H4 (cell line): ENCODE measurements around the gene PCDHGA12. TPM values are rescaled to one million over a fixed set of nuclear protein-coding genes. Genes with fewer than 3 reads are reported as not detected.
A peak's percentile ranks its signal among the peaks of the same experiment; 100 is the strongest.
"Not testable (repeated sequence)": the region's sequence is repeated elsewhere in the genome, so short reads cannot be mapped to it uniquely, and the experiment has no call there.

Source experiments
- DNase-seq: peaks from one replicate; pipeline ENCODE4 v3.0.0-alpha.2; 2015; ENCODE audit warnings: low spot score
- total RNA-seq: library from RNA; depleted of rRNA; stranded (reverse); fragments of >200 nt; shearing (Covaris generic); gene quantifications from 2 replicates; pipeline ENCODE4 v1.2.3, GENCODE V29; 2014

The PCDHGA12 gene
- total RNA-seq, 1 experiment from 2014 or later: 0.14 TPM

DNA sequence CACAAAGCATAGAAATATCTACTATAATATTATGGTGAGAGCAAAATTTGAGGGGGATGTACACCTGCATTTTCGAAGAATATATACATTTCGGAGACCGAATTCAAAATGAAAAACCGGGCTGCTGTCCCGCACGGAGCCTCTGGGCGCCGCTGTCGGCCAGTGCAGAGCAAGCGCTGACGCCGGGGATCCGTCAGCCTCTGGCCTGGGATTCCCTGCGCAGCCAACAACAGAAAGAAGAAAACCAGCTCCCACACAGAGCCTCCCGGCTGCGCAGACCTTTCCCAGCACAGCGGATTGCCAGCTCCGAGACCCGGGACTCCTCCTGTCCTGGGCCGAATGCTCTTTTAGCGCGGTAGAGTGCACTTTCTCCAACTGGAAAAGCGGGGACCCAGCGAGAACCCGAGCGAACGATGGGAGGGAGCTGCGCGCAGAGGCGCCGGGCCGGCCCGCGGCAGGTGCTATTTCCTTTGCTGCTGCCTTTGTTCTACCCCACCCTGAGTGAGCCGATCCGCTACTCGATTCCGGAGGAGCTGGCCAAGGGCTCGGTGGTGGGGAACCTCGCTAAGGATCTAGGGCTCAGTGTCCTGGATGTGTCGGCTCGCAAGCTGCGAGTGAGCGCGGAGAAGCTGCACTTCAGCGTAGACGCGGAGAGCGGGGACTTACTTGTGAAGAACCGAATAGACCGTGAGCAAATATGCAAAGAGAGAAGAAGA is 22.4 kb upstream of the PCDHGA12 start, which contains the start of gene PCDHGB6:
PCDHGB6 (plus strand) TSS at position 232 of the 716 bp plus-strand sequence; CDS start at position 414, 182 bp downstream.
- not testable (repeated sequence) for DNase-seq

DNA sequence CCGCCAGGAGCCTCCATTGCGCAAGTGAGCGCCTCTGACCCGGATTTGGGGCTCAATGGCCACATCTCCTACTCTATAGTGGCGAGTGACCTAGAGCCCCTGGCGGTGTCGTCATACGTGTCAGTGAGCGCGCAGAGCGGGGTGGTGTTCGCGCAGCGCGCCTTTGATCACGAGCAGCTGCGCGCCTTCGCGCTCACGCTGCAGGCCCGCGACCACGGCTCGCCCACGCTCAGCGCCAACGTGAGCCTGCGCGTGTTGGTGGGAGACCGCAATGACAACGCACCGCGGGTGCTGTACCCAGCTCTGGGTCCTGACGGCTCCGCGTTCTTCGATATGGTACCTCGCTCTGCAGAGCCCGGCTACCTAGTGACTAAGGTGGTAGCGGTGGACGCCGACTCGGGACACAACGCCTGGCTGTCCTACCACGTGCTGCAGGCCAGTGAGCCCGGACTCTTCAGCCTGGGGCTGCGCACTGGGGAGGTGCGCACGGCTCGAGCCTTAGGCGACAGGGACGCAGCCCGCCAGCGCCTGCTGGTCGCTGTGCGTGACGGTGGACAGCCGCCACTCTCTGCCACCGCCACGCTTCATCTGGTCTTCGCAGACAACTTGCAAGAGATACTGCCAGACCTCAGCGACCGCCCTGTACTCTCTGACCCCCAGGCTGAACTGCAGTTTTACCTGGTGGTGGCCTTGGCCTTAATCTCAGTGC is 20.6 kb upstream of the PCDHGA12 start:
- DNase-seq: no peak

DNA sequence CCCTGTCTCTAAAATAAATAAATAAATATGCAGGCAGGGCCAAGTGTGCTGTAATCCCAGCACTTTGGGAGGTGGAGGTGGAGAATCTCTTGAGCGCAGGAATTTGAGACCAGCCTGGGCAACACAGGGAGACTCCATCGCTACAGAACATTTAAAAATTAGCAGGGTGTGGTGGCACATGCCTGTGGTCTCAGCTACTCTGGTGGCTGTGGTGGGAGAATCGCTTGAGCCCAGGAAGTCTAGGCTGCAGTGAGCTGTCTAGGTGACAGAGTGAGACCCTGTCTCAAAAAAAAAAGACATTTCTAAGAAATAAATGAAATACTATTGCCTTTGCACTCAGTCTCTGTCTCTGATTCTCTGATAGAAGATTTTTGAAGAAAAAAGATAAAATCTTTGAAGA is 18.7 kb upstream of the PCDHGA12 start:
- DNase-seq: no peak

DNA sequence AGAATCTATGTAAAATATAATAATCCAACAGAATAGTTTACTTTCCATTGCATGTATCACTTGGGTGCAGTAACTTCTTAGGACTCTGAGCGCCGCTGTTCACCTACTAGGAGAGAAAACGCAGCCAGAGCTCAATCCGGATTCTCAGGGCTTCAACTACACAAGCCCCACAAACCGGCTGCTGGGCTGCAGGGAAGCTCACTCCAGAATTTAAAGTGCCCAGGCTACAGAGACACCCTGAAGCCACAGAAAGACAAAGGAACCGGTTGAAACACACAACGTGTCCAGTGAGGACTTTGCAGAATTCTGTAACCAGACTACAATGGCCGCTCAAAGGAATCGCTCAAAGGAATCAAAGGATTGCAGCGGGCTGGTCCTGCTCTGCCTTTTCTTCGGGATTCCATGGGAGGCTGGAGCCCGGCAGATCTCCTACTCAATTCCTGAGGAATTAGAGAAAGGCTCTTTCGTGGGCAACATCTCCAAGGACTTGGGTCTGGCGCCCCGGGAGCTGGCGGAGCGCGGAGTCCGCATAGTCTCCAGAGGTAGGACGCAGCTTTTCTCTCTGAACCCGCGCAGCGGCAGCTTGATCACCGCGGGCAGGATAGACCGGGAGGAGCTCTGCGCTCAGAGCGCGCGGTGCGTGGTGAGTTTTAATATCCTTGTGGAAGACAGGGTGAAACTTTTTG is 17.3 kb upstream of the PCDHGA12 start, which contains the start of gene PCDHGA10:
PCDHGA10 (plus strand) TSS at position 134 of the 686 bp plus-strand sequence; CDS start at position 323, 189 bp downstream.
- peak; percentile 33 for DNase-seq

DNA sequence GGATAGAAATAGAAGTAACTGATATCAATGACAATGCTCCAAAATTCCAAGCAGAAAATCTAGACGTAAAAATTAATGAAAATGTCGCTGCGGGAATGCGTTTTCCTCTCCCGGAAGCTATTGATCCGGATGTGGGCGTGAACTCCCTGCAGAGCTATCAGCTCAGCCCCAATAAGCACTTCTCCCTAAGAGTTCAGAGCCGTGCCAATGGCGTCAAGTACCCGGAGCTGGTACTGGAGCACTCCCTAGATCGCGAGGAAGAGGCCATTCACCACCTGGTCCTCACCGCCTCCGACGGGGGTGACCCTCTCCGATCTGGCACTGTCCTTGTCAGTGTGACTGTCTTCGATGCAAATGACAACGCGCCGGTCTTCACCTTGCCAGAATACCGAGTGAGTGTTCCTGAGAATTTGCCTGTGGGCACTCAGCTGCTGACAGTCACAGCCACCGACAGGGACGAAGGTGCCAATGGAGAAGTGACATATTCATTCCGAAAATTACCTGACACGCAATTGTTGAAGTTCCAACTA is 16.7 kb upstream of the PCDHGA12 start:
- no peak for DNase-seq

DNA sequence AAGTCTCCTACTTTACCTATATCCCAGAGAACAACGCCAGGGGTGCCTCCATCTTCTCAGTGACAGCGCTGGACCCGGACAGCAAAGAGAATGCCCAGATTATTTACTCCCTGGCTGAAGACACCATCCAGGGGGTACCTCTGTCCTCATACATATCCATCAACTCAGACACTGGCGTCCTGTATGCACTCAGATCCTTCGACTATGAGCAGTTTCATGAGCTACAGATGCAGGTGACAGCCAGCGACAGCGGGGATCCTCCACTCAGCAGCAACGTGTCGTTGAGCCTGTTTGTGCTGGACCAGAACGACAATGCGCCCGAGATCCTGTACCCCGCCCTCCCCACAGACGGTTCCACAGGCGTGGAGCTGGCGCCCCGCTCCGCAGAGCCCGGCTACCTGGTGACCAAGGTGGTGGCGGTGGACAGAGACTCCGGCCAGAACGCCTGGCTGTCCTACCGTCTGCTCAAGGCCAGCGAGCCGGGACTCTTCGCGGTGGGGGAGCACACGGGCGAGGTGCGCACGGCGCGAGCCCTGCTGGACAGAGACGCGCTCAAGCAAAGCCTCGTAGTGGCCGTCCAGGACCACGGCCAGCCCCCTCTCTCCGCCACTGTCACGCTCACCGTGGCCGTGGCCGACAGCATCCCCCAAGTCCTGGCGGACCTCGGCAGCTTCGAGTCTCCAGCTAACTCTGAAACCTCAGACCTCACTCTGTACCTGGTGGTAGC is 15.6 kb upstream of the PCDHGA12 start:
- not testable (repeated sequence) for DNase-seq

DNA sequence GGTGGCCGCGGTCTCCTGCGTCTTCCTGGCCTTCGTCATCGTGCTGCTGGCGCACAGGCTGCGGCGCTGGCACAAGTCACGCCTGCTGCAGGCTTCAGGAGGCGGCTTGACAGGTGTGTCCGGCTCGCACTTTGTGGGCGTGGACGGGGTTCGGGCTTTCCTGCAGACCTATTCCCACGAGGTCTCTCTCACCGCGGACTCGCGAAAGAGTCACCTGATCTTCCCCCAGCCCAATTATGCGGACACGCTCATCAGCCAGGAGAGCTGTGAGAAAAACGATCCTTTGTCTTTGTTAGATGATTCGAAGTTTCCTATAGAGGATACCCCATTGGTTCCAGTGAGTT is 15.1 kb upstream of the PCDHGA12 start:
- DNase-seq: not testable (repeated sequence)

DNA sequence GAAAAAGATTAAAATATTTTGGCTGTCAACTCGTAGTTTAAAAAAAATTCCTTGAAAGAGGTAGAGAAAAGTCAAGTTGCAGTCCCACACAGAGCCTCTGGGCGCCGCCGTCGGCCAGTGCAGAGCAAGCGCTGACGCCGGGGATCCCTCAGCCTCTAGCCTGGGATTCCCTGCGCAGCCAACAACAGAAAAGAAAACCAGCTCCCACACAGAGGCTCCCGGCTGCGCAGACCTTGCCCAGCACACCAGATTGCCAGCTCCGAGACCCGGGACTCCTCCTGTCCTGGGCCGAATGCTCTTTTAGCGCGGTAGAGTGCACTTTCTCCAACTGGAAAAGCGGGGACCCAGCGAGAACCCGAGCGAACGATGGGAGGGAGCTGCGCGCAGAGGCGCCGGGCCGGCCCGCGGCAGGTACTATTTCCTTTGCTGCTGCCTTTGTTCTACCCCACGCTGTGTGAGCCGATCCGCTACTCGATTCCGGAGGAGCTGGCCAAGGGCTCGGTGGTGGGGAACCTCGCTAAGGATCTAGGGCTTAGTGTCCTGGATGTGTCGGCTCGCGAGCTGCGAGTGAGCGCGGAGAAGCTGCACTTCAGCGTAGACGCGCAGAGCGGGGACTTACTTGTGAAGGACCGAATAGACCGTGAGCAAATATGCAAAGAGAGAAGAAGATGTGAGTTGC is 12.7 kb upstream of the PCDHGA12 start, which contains the start of gene PCDHGB7:
PCDHGB7 (plus strand) TSS at position 184 of the 679 bp plus-strand sequence; CDS start at position 367, 183 bp downstream.
- not testable (repeated sequence) for DNase-seq

DNA sequence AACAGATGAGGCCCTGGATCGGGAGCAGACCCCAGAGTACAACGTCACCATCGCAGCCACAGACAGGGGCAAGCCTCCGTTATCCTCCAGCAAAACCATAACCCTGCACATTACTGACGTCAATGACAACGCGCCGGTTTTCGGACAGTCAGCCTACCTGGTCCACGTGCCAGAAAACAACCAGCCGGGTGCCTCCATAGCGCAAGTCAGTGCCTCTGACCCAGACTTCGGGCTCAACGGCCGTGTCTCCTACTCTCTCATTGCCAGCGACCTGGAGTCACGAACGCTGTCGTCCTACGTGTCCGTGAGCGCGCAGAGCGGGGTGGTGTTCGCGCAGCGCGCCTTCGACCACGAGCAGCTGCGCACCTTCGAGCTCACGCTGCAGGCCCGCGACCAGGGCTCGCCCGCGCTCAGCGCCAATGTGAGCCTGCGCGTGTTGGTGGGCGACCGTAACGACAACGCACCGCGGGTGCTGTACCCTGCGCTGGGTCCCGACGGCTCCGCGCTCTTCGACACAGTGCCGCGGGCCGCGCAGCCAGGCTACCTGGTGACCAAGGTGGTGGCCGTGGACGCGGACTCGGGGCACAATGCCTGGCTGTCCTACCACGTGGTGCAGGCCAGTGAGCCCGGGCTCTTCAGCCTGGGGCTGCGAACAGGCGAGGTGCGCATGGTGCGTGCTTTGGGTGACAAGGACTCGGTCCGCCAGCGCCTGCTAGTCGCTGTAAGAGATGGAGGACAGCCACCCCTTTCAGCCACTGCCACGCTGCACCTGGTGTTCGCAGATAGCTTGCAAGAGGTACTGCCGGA is 11.0 kb upstream of the PCDHGA12 start:
- DNase-seq: no peak

DNA sequence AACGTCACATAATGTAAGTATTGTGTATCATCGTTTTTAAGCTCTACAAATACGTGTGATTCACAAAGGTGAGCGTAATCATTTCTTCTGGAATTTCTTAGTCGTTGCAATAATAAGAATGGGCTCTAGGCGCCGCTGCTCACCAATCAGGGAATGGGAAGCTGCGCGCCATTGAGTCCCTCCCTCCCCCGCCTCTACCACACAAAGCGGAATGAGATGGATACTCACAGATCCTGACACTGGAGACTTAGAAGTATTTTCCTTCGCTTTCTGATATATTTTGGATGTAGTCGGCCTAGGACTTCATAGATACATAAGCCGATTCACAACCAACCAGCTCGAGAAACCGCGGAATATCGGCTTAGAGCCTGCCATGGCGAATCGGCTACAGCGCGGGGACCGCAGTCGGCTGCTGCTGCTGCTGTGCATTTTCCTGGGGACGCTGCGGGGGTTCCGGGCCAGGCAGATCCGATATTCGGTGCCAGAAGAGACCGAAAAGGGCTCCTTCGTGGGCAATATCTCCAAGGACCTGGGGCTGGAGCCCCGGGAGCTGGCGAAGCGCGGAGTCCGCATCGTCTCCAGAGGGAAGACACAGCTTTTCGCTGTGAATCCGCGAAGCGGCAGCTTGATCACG is 9.3 kb upstream of the PCDHGA12 start, which contains the start of gene PCDHGA11:
PCDHGA11 (plus strand) TSS at position 197 of the 634 bp plus-strand sequence; CDS start at position 374, 177 bp downstream.
- DNase-seq: no peak

DNA sequence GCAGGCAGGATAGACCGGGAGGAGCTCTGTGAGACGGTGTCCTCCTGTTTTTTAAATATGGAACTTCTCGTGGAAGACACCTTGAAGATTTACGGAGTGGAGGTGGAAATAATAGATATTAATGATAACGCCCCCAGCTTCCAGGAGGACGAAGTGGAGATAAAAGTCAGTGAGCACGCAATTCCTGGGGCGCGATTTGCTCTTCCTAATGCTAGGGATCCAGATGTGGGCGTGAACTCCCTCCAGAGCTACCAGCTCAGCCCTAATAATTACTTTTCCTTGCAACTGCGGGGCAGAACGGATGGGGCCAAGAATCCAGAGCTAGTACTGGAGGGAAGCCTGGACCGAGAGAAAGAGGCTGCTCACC is 8.8 kb upstream of the PCDHGA12 start:
- no peak for DNase-seq

DNA sequence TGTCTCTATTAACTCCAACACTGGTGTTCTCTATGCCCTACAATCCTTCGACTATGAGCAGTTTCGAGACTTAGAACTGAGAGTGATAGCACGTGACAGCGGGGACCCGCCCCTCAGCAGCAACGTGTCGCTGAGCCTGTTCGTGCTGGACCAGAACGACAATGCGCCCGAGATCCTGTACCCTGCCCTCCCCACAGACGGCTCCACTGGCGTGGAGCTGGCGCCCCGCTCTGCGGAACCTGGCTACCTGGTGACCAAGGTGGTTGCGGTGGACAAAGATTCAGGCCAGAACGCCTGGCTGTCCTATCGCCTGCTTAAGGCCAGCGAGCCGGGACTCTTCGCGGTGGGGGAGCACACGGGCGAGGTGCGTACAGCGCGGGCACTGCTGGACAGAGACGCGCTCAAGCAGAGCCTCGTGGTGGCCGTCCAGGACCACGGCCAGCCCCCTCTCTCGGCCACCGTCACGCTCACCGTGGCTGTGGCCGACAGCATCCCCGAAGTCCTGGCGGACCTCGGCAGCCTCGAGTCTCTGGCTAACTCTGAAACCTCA is 7.5 kb upstream of the PCDHGA12 start:
- DNase-seq: no peak

DNA sequence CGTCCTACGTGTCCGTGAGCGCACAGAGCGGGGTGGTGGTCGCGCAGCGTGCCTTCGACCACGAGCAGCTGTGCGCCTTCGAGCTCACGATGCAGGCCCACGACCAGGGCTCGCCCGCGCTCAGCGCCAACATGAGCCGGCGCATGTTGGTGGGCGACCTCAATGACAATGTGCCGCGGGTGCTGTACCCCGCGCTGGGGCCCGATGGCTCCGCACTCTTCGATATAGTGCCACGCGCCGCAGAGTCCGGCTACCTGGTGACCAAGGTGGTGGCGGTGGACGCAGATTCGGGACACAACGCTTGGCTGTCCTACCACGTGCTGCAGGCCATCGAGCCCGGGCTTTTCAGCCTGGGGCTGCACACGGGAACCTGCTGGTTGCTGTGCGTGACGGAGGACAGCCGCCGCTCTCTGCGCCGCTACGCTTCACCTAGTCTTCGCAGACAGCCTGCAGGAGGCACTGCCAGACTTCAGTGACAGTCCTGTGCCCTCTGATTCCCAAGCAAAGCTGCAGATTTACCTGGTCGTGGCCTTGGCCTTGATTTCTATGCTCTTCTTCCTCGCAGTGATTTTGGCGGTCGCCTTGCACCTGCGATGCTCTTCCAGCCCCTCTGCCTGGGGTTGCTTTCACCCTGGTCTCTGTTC is 2.4 kb upstream of the PCDHGA12 start:
- no peak for DNase-seq

DNA sequence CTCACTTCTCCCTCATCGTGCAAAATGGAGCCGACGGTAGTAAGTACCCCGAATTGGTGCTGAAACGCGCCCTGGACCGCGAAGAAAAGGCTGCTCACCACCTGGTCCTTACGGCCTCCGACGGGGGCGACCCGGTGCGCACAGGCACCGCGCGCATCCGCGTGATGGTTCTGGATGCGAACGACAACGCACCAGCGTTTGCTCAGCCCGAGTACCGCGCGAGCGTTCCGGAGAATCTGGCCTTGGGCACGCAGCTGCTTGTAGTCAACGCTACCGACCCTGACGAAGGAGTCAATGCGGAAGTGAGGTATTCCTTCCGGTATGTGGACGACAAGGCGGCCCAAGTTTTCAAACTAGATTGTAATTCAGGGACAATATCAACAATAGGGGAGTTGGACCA is 979 bp downstream of the PCDHGA12 start:
- DNase-seq: no peak

DNA sequence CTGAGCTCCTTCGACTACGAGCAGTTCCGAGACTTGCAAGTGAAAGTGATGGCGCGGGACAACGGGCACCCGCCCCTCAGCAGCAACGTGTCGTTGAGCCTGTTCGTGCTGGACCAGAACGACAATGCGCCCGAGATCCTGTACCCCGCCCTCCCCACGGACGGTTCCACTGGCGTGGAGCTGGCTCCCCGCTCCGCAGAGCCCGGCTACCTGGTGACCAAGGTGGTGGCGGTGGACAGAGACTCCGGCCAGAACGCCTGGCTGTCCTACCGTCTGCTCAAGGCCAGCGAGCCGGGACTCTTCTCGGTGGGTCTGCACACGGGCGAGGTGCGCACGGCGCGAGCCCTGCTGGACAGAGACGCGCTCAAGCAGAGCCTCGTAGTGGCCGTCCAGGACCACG is 2.0 kb downstream of the PCDHGA12 start:
- not testable (repeated sequence) for DNase-seq

DNA sequence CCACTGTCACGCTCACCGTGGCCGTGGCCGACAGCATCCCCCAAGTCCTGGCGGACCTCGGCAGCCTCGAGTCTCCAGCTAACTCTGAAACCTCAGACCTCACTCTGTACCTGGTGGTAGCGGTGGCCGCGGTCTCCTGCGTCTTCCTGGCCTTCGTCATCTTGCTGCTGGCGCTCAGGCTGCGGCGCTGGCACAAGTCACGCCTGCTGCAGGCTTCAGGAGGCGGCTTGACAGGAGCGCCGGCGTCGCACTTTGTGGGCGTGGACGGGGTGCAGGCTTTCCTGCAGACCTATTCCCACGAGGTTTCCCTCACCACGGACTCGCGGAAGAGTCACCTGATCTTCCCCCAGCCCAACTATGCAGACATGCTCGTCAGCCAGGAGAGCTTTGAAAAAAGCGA is 2.4 kb downstream of the PCDHGA12 start:
- not testable (repeated sequence) for DNase-seq

DNA sequence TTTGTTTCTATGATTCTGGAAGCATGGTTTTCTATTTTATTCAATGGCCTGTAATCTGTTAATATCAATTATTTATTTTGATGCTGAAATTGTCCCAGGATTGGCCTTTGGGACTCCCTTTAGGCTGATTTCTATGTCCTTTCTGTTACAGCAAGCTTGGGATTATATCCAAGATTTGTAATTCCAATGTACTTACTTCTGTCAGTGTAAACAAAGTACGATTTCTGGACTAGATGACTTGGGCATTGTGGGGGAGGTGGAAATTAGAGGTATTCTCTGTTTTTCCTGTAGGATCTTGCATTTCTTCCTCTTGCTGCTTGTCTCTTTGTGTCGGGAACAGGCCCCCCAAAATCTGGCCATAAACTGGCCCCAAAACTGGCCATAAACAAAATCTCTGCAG is 3.7 kb downstream of the PCDHGA12 start:
- DNase-seq: no peak

DNA sequence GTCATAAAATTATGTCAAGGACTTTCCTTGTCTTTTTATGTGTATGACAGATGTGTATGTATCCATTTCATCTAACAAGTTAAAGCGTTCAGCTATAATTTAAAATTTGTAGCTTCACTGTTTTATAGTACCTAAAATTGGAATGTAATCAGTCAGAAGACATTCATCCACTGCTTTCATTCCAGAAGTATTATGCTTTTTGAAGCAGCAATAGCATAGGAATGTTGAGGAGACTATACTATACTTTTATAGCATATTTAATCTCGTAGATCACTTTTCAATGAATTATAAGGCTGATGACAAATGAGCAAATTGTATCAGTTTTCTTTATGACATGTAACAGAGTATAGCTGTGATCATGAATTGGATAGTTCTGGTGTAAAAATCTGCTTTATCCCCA is 6.9 kb downstream of the PCDHGA12 start:
- no peak for DNase-seq
